Retinal pigment epithelial cell (primary cell): ENCODE measurements around the gene MEIKIN.
"Not testable (repeated sequence)": the region's sequence is repeated elsewhere in the genome, so short reads cannot be mapped to it uniquely, and the experiment has no call there.

Experiments used
- DNase-seq: peaks from one replicate; pipeline ENCODE4 v3.0.0-alpha.2; 2010; ENCODE audit warnings: low read depth
- H3K4me3 ChIP-seq: 2 replicates; pipeline ENCODE4 v1.5.1; 2011; ENCODE audit warnings: mild to moderate bottlenecking, low read length, control low read depth, moderate library complexity
- TF ChIP-seq, protein P1 (sequence below): conservative IDR thresholded peaks from 2 replicates; pipeline ENCODE4 v1.5.1; 2011; ENCODE audit warnings: low read depth, low read length, control low read depth, inconsistent platforms

Gene MEIKIN

DNA sequence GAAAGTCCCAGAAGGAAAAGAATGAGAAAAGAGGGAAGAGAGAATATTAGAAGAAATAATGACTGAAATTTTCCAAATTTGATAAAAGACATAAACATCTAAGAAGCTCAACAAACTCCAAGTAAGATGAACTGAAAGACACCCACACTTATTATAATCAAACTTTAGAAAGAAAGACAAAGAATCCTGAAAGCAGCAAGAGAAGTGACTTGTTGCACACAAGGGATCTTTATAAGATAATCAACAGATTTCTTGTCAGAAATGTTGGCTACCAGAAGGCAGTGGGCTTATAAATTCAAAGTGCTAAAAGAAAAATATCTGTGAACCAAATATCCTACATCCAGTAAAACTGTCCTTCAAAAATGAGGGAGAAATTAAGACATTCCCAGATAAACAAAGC lies 99.6 kb downstream of the MEIKIN start:
- DNase-seq = no peak
- TF ChIP-seq, protein P1, sequence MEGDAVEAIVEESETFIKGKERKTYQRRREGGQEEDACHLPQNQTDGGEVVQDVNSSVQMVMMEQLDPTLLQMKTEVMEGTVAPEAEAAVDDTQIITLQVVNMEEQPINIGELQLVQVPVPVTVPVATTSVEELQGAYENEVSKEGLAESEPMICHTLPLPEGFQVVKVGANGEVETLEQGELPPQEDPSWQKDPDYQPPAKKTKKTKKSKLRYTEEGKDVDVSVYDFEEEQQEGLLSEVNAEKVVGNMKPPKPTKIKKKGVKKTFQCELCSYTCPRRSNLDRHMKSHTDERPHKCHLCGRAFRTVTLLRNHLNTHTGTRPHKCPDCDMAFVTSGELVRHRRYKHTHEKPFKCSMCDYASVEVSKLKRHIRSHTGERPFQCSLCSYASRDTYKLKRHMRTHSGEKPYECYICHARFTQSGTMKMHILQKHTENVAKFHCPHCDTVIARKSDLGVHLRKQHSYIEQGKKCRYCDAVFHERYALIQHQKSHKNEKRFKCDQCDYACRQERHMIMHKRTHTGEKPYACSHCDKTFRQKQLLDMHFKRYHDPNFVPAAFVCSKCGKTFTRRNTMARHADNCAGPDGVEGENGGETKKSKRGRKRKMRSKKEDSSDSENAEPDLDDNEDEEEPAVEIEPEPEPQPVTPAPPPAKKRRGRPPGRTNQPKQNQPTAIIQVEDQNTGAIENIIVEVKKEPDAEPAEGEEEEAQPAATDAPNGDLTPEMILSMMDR = no peak
- no peak overlapping the region for H3K4me3 ChIP-seq

DNA sequence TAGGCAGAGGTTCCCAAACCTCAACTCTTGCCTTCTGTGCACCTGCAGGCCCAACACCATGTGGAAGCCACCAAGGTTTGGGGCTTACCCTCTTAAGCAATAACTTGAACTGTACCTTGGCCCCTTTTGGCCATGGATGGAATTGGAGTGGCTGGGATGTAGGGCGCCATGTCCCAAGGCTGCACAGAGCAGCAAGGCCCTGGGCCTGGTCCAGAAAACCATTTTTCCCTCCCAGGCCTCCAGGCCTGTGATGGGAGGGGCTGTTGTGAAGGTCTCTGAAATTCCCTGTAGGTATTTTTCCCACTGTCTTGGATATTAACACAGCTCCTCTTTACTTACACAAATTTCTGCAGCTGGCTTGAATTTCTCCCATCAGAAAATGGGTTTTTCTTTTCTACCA lies 102.5 kb downstream of the MEIKIN start:
- DNase-seq, H3K4me3 ChIP-seq: not testable (repeated sequence)

DNA sequence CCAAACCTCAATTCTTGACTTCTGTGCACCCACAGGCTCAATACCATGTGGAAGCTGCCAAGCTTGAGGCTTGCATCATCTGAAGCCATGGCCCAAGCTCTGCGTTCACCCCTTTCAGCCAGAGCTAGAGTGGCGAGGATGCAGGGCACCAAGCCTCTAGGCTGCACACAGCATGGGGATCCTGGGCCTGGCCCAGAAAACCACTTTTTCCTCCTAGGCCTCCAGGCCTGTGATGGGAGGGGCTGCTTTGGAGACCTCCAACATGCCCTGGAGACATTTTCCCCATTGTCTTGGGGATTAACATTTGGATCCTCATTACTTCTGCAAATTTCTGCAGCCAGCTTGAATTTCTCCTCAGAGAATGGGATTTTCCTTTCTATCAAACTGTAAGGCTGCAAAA lies 112.8 kb downstream of the MEIKIN start:
- not testable (repeated sequence) for H3K4me3 ChIP-seq, DNase-seq

DNA sequence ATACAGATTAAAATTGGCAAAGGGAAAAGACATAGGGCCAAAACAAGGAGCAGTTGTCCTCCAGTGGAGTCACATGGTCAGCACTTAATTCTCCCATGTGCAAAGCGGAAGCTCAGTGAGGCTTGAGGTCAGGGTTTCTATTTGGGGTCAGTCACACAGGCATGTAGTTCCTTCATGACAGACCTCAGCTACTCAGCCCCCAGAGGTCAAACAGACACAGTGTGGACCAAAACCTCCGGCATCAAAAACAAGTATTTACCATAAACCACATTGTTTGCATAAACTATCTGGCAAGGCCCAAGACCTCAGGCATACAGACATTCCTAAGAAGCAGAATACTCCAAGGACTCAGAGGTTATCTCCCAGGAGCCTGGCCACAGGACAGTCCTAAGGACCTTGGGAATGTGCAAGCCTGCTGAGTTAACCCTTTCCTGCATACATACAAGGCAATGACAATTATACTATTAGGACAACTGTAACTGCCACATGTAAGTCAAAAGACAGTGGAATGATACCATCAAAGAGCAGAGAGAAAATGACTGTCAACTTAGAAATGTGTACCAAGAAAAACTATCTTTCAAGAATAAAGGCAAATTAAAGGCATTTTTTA lies 120.0 kb downstream of the MEIKIN start:
- TF ChIP-seq, protein P1 = no peak
- no peak overlapping the region for H3K4me3 ChIP-seq
- DNase-seq = no peak

DNA sequence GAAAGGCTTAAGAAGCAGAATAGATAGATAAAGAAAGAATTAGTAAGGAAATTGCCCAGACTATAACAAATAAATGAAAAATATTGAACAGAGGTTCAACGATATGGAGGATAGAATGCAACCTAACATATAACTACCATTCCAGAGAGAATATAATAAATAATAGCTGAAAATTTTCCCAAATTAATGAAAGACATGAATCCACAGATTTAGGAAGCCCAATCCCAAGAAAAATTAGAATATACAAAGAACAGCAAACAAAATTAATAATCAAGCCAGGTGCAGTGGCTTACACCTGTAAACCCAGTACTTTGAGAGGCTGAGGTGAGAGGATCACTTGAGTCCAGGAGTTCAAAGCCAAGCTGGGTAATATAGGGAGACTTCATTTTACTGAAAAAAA lies 120.8 kb downstream of the MEIKIN start:
- TF ChIP-seq, protein P1 = no peak
- H3K4me3 ChIP-seq = no peak overlapping the region
- no peak for DNase-seq

DNA sequence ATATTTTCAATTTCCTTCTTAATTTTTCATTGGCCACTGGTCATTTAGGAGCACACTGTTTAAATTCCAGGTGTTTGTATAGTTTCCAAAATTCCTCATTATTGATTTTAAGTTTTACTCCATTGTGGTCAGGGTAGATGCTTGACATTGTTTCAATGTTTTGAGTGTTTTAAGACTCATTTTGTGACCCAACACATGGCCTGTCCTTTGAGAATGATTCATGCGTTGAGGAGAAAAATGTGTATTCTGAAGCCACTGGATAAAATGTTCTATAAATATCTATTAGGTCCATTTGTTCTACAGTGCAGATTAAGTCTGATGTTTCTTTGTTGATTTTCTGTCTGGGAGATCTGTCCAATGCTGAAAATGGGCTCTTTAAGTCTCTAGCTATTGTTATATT lies 124.2 kb downstream of the MEIKIN start:
- no peak for DNase-seq
- no peak overlapping the region for H3K4me3 ChIP-seq
- TF ChIP-seq, protein P1 = no peak

DNA sequence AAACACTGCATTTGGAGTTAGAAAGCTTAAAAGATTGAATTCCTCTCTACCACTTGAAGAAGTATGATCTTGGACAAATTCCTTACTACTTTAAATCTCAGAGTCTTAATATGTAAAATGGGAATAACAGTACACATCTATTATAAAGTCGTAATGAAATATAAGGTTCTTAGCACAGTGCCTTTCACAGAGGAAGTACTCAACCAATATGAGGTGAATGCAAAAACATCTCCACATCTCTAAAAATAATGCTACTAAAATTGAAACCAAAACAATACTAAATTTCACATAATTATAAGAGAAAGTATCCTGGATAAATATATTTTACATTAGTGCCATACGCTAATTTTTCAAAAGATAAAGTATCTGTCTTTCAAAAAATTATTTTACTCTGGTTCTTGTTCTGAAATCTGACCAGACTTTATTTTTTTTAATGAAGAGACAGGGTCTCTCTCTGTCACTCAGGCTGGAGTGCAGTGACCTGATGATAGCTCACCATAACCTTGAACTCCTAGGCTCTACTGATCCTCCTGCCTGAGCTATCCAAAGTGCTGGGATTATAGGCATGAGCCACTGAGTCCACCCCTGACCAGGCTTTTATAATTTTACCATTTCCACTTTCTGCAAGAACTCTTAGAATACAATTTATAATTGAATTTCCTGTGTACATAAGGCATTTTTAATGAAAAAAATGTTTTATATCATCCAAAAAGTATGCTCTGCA lies 127.3 kb downstream of the MEIKIN start:
- H3K4me3 ChIP-seq = no peak overlapping the region
- TF ChIP-seq, protein P1 = no peak
- DNase-seq = no peak

DNA sequence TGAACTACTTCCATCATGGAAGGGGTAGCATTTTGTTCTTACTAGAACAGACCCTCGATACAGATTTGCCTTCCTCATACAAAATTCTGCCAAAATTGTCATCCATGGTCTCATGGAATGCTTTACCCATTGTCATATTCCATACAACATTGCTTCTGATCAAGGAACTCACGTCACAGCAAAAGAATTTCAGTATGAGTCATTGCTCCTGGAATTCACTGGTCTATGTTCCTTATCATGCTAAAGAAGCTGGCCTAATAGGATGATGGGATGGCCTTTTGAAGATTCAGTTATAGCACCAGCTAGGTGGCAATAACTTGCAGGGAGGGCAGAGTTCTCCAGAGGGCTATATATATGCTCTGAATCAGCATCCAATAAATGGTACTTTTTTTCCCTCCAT lies 130.5 kb downstream of the MEIKIN start:
- TF ChIP-seq, protein P1 = no peak
- DNase-seq = peak; percentile 60
- H3K4me3 ChIP-seq = no peak overlapping the region
